Hematopoietic multipotent progenitor cell treated with erythropoietin and hydrocortisone succinate and interleukin-3 and kit ligand, for 8 days (in vitro differentiated cells): ENCODE measurements around the gene SCUBE1.
A peak's percentile ranks its signal among the peaks of the same experiment; 100 is the strongest.
"Not testable (repeated sequence)": the region's sequence is repeated elsewhere in the genome, so short reads cannot be mapped to it uniquely, and the experiment has no call there.

ENCODE experiments used
- DNase-seq: peaks from one replicate; pipeline ENCODE4 v3.0.0-alpha.2; 2015

Gene SCUBE1

DNA sequence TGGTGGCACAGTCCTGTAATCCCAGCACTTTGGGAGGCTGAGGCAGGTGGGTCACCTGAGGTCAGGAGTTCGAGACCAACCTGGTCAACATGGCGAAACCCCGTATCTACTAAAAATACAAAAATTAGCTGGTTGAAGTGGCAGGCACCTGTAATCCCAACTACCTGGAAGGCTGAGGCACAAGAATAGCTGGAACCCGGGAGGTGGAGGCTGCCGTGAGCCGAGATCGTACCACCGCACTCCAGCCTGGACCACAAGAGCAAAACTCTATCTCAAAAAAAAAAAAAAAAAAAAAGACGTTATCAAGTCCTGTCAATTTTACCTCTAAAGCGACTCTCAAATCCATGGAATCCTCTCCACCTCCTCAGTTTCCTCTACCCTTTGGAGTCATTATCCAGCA, 12.5 kb upstream of the SCUBE1 start:
- not testable (repeated sequence) for DNase-seq

- DNase-seq: no peak
Observed at GRCh38 chr22:43351966-43352345, 8.8 kb upstream of the SCUBE1 start.

- no peak for DNase-seq
Observed at GRCh38 chr22:43349636-43350035, 6.5 kb upstream of the SCUBE1 start.

DNA sequence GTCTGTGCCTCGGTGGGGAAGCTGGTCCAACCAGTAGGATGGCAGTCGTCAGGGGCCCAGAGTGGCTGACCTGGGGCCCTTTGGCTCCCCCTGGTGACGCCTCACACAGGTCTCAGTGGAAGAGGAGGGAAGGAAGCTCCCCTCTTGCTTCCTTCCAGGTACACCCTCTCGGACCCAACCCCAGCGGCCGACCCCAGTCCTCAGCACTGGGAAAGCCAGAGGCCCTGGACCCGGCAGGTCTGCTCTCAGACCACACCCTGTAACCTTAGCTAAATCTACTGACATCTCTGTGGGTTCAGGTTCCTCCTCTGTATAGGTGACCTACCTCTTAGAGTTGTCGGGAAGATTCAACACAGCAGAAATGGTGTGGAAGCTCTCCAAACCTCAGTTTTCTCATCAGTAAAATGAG, 3.4 kb upstream of the SCUBE1 start:
- peak; percentile 61 for DNase-seq

GRCh38 chr22:43345761-43346301, 2.7 kb upstream of the SCUBE1 start:
- DNase-seq: peak; percentile 33

DNA sequence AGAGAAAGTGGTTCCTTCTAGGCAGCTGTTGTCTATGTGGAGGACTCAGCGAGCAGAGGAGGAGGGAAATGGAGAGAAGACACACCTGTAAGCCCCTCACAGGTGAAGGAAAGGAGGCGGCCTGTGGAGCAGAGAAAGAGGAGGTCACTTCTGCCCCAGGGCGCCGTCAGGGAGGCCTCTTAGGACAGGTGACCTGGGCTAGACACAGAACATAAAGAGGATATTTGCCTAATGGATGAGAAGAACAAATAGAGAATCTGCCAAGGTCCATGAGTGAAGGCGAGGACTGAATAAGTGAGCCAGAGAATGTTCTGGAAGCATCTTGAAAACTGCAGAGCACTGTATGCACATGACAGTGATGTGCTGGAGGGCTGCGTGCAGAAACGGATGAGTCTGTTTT, 2.2 kb upstream of the SCUBE1 start:
- DNase-seq: no peak

DNA sequence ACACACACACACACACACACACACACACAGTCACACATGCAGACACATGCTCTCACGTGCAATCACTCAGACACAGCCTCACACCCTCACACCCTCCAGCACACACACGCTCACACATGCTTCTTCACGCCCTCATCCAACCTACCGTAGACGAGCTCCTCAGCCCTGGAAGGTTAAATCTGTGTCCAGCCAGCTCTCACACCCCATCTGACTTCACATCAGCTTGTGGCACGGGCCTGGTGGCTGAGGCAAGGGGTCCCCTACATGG, 1.3 kb upstream of the SCUBE1 start:
- no peak for DNase-seq

DNA sequence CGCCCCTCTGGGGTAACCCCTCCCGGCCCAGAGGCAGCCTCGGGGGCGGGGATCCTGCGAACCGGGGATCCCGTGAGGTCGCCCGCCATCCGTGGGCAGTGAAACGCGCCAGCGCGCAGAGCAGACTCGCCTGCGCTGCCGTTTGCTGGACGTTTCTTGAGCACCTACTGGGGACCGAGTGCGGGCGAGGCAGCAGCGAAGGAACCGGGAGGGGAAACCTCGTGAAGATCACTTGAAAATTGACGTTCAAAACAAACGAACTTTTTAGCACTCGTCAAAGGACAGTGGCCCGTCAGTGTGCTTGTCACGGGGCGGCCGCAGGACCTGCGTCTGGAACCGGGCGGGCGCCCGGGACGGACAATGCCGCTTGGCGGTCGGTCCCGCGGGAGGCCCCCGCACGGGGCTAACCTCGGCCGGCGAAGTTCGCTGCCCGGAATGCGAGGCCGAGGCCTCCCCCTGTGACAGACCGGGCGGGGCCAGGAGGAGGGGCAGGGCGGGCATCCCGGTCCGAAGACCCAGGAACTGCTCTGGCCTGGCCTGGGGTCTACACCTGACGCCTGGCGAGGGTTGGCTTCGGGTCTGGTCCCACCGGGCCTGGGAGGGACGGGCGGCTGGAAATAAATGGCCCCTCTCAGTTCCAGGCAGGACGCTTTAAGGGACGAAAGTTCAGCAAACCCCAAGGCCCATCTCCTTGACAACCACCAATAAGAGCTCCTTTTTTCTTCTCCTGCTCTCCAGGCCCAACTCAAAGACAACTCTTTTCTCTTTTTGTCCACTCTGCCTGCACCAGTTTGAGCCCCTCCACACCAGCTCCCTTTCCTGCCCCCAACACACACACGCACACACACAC, 723 bp upstream of the SCUBE1 start:
- DNase-seq: no peak

DNA sequence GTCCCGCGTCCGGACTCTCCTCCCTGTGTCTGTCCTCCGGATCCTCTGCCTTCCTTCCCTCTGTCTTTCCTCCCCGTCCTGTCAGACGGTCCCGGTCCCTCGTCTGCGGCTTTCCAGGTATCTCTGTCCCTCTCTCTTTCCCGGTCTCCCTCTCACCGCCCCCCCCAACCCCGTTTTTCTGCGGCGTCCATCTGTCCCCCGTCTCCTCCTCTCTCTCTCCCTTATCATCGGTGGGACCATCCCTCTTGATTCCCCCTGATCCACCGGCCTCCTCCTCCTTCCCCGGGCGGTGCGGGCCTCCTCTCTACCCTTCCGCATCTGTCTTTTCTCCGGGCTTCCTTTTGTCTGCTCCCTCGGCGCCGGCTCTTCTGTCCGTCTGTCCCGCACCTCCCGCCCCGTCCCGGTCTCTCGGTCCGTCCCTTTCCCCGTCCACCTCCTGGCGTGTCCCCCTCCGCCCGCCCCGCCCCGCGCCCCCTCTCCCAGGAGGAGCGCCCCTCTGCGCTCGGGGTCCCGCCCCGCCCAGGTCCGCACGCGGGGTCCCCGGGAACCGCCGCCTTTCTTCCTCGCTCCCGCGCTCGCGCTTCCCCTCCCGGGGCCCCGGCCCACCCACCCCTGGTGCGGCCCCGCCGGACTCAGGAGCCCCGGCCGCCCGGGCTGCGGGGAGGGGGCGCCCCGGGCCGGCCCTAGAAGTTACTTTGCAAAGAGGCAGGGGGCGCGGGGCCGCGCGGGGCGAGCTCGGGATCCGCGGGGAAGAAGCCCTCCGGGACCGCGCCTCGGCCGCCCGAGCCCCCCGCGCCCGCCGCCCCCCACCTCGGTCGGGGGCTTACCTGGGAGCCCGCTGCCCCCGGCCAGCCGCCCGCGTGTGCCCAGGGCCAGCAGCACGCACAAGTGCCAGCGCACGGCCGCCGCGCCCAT, 568 bp downstream of the SCUBE1 start:
- DNase-seq: no peak

- DNase-seq: no peak
Observed at GRCh38 chr22:43341565-43341964, 1.6 kb downstream of the SCUBE1 start.

- DNase-seq: no peak
Observed at GRCh38 chr22:43338766-43339345, 4.3 kb downstream of the SCUBE1 start.

DNA sequence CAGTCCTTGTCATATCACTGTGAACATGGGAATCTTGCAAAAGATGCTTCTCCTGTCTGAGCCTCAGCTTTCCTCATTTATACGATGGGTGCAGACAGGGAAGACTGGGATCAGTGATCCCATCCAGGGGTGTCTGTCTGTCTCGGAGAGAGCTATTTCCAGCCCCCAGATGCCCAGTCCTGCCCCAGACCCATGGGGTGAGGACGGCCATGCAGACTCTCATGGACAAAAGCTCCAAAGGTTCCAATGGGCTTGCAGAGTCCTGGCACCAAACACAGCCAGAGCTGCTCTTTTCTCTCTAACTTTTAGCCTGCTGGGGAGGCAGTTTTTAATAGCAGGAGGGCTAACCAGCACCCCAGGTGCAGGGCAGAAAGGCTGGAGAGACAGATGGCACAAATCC, 5.2 kb downstream of the SCUBE1 start:
- no peak for DNase-seq

GRCh38 chr22:43337385-43337784, 5.8 kb downstream of the SCUBE1 start:
- DNase-seq: no peak

GRCh38 chr22:43334378-43334777, 8.8 kb downstream of the SCUBE1 start:
- DNase-seq: no peak

DNA sequence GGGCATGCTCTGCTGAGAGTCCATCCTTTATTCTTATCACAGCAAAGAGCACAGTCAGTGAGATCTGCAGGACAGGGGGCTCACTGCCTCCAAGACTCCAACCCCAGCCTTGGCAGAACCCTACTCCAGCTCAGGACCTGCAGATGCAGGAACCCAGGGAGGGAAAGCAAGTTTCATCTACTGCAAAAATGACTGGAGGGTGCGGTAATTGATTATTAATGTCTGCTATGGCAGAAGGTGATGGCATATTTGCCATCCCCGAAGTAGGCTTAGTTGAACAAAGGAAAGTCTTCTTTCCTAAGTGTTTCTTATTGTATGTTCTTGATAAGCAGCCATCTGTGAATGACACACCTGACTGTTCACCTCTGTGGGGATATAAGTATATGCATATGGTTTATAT, 9.2 kb downstream of the SCUBE1 start:
- no peak for DNase-seq

DNA sequence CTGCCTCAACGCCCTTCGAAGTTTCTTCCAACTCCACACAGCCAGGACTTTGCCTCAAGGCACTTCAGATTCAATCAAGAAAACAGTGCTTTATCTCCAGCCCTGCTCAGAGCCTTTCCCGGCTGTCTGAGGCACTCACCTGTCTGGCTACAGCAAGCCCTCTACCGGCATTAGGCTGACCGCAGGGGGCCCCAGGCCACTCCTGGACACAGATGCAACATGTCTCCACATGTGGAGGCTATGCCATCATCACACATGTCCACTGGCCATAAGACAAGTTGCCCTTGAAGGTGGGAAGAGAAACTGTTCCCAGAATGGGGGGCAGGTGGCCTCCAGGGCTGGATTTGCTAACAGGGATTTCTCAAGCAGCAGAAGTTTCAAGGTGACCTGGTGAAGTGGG, 10.0 kb downstream of the SCUBE1 start:
- no peak for DNase-seq

- no peak for DNase-seq
Observed at GRCh38 chr22:43331698-43332097, 11.5 kb downstream of the SCUBE1 start.

GRCh38 chr22:43331069-43331451, 12.1 kb downstream of the SCUBE1 start:
- no peak for DNase-seq

DNA sequence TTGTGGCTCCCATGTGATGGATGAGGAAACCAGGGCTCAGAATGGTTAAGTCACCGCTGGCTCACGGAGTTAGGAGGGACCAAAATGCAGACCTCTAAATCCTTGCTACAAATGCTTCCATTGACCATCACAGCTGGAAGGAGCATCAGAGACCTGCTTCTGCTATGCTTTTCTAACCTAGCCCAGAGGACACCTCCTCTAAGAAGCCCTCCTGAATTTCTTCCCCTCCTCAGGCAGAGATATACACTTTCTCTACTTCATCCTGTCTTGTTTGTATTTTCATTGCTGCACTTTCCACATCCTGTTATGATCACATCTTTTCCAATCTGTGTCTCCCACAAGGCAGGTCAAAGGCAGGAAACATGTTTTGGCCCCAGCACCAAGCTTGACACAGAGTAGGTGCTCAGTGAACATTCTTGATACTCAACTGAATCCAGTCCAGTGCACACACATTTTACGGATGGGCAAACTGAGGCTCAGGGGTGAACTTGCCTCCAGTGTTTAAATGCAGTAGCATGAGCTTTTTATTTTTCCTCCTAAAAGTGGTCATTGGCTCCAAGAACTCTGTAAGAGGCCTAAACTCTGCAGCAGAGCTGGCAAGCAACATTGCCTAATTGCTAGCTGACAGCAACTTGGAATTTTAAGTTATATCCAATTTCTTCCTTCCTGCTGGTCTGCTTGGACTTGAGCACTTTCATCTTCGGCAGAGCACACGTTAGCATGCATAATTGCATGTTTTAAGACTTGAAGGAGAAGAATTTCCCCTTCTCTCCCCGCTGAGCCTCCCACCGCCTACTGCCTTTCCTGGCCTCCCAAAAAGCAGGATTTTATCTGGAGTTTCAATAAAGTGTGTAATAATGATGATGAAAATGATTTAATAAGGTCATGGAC, 12.7 kb downstream of the SCUBE1 start:
- no peak for DNase-seq

- no peak for DNase-seq
Observed at GRCh38 chr22:43329061-43329460, 14.1 kb downstream of the SCUBE1 start.

GRCh38 chr22:43327157-43327438, 16.1 kb downstream of the SCUBE1 start:
- no peak for DNase-seq

DNA sequence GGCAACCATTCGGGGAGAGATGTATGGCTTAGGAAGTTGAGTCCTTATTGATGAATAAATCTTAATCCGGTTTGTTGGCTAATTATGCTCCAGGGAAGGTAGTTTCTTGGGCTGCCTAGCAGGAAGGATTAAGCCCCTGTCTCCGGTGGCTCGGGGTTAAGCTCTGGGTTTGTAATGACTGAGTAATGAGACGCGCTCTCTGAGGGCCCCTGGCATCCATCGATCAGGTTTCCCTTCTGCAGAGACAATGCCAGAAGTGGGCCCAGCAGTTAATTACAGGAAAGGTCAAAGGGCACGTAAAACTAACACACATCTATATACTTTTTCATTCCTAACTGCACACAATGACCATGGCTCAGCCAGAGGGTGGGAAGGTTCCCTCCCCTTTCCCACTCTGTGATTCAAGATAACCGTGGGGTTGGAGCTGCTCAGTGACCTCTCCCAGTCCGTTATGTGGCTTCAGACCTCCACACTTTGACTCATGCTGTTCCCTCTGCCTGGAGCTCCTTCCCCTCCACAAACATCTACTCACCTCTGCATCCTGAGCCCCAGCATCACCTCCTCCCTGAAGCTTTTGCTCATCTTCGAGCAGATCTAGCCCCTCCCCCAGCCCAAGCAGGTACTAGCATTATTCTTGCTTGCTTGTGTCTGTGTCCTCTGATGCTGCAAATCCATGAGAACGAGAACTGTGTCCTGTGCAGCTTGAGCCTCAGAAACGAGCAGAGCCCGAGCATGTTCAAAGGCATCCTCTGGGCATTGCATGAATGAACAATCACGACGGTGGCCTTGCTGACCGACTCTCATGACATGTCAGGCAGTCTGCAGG, 16.6 kb downstream of the SCUBE1 start:
- no peak for DNase-seq
